HepG2 (cell line): Measurements from ENCODE around the gene PRDX5. TPM values are rescaled to one million over a fixed set of nuclear protein-coding genes. Genes with fewer than 3 reads are reported as not detected.

Experiments used
- ARID4A ChIP-seq: sonication (generic); formaldehyde crosslinking; IDR thresholded peaks from 2 replicates; pipeline ENCODE4 v1.5.0; 2020; ENCODE audit warnings: mild to moderate bottlenecking, missing genetic modification reagents, borderline replicate concordance
- BCL3 ChIP-seq: sonication (generic); formaldehyde crosslinking; IDR thresholded peaks from 2 replicates; pipeline ENCODE4 v1.5.1; 2020; ENCODE audit warnings: mild to moderate bottlenecking, missing genetic modification reagents, moderate library complexity
- HINFP ChIP-seq: sonication (generic); formaldehyde crosslinking; IDR thresholded peaks from 2 replicates; pipeline ENCODE4 v1.4.0; 2020; ENCODE audit warnings: low read depth, mild to moderate bottlenecking, missing genetic modification reagents
- HOMEZ ChIP-seq: IDR thresholded peaks from 2 replicates; pipeline ENCODE4 v1.6.1; 2016; ENCODE audit warnings: low read depth
- JUN ChIP-seq: sonication (generic); formaldehyde crosslinking; IDR thresholded peaks from 2 replicates; pipeline ENCODE4 v1.4.0; 2020; ENCODE audit warnings: mild to moderate bottlenecking, missing genetic modification reagents
- KAT8 ChIP-seq: IDR thresholded peaks from 2 replicates; pipeline ENCODE4 v1.6.1; 2016; ENCODE audit warnings: missing genetic modification reagents, missing compliant biosample characterization
- MEF2D ChIP-seq: sonication (generic); formaldehyde crosslinking; IDR thresholded peaks from 2 replicates; pipeline ENCODE4 v1.5.1; 2020; ENCODE audit warnings: mild to moderate bottlenecking, missing genetic modification reagents
- MXD1 ChIP-seq: sonication (generic); formaldehyde crosslinking; IDR thresholded peaks from 2 replicates; pipeline ENCODE4 v1.4.0; 2020; ENCODE audit warnings: mild to moderate bottlenecking, missing genetic modification reagents
- PAF1 ChIP-seq: IDR thresholded peaks from 2 replicates; pipeline ENCODE4 v1.6.1; 2016; ENCODE audit warnings: missing genetic modification reagents, missing compliant biosample characterization
- SKI ChIP-seq: fragments of 450-650 bp; IDR thresholded peaks from one replicate; pipeline ENCODE4 v1.6.1; 2018; ENCODE audit warnings: mild to moderate bottlenecking; ENCODE audit not compliant: partially characterized antibody
- ZNF10 ChIP-seq: sonication (generic); formaldehyde crosslinking; IDR thresholded peaks from 2 replicates; pipeline ENCODE4 v1.4.0; 2020; ENCODE audit warnings: mild to moderate bottlenecking, low read depth, missing genetic modification reagents, borderline replicate concordance
- ZNF766 ChIP-seq: sonication (generic); formaldehyde crosslinking; IDR thresholded peaks from 2 replicates; pipeline ENCODE4 v1.5.0; 2020; ENCODE audit warnings: missing genetic modification reagents, borderline replicate concordance
- polyA plus RNA-seq, 8 experiments: library from polyadenylated mRNA; depleted of rRNA in 3 of 8; stranded (reverse) in 7 of 8; unstranded in 1 of 8; fragments of >200 nt; fragmentation: Illumina TruSeq in 4 of 8; extraction: Trizol in 4 of 8; gene quantifications; 2 replicates each; pipeline versions ENCODE4 v1.2.1 to v1.2.3, GENCODE V29; 2011 to 2016; ENCODE audit warnings: low read depth in 4 of 8, missing spikeins in 1 of 8, mixed read lengths in 1 of 8; ENCODE audit not compliant: insufficient read depth in 1 of 8
- total RNA-seq, 5 experiments: library from RNA; depleted of rRNA; stranded (reverse); fragments of >200 nt; fragmentation: Illumina TruSeq; extraction: Trizol; gene quantifications; 2 replicates each; pipeline ENCODE4 v1.2.3, GENCODE V29; 2016; ENCODE audit warnings: low read depth in 1 of 5
- TF ChIP-seq, protein P1 (sequence below): sonication (generic); formaldehyde crosslinking; IDR thresholded peaks from 2 replicates; pipeline ENCODE4 v1.4.0; 2020; ENCODE audit warnings: mild to moderate bottlenecking, missing genetic modification reagents
- TF ChIP-seq, protein P2 (sequence below): IDR thresholded peaks from 2 replicates; pipeline ENCODE4 v1.6.1; 2016; ENCODE audit warnings: missing compliant biosample characterization, missing genetic modification reagents, borderline replicate concordance

The PRDX5 gene
- total and polyA plus RNA-seq, 2 of the 13 experiments (the other 11 are each of a cell fraction or from before 2014, with no cell fraction given): 215 to 311 TPM

DNA sequence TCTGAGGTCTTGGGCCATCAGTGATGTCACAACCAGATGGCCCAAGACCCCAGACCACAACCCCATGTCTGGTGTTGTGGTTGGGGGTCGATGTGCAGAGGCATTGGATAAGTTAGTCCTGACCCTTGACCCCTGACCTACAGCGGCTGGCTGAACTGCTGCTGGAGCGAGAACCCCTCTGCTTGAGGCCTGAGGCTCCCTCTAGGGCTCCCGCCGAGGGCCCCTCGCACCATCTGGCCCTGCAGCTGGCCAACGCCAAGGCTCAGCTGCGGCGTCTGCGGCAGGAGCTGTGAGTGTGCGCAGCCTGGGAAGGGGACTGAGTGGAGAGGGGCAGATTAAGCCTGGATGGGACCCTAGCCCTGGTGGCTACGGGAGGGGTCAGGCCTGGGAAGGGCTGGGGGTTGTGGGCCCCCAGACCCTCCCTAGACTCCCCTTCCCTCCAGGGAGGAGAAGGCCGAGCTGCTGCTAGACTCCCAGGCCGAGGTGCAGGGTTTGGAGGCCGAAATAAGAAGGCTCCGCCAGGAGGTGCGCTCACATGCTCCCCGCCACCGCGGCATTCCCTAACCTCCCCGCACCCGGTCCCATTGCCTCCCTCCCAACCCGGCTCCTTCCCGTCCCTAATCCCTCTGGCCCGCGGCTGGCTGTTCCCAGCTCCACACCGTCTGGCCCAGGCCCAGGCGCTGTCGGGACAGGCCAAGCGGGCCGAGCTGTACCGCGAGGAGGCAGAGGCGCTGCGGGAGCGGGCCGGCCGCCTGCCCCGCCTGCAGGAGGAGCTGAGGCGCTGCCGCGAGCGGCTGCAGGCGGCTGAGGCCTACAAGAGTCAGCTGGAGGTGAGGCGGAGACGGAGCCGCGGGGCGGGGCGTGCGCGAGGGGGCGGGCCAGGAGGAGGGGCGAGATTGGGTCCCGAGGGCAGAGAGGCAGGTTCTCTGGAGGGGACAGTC lies 24.2 kb downstream of the PRDX5 start (continued):
- TF ChIP-seq HINFP (CRISPR knock-in tag) (no peak), MEF2D (CRISPR knock-in tag) (no peak), ZNF766 (CRISPR knock-in tag) (no peak), MXD1 (peak; percentile 17; the same call in 1 of the 2 replicates), HOMEZ (no peak), BCL3 (CRISPR knock-in tag) (no peak), SKI (peak; percentile 48), ZNF10 (no peak), ARID4A (CRISPR knock-in tag) (peak; percentile 59; the same call in 1 of the 2 replicates), JUN (CRISPR knock-in tag) (no peak), PAF1 (no peak), KAT8 (CRISPR knock-in tag) (0 out of 2 replicates have a peak, but pooled peaks have one; percentile 26)
- TF ChIP-seq, protein P1, sequence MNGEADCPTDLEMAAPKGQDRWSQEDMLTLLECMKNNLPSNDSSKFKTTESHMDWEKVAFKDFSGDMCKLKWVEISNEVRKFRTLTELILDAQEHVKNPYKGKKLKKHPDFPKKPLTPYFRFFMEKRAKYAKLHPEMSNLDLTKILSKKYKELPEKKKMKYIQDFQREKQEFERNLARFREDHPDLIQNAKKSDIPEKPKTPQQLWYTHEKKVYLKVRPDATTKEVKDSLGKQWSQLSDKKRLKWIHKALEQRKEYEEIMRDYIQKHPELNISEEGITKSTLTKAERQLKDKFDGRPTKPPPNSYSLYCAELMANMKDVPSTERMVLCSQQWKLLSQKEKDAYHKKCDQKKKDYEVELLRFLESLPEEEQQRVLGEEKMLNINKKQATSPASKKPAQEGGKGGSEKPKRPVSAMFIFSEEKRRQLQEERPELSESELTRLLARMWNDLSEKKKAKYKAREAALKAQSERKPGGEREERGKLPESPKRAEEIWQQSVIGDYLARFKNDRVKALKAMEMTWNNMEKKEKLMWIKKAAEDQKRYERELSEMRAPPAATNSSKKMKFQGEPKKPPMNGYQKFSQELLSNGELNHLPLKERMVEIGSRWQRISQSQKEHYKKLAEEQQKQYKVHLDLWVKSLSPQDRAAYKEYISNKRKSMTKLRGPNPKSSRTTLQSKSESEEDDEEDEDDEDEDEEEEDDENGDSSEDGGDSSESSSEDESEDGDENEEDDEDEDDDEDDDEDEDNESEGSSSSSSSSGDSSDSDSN (CRISPR knock-in tag): peak; percentile 83
- TF ChIP-seq, protein P2, sequence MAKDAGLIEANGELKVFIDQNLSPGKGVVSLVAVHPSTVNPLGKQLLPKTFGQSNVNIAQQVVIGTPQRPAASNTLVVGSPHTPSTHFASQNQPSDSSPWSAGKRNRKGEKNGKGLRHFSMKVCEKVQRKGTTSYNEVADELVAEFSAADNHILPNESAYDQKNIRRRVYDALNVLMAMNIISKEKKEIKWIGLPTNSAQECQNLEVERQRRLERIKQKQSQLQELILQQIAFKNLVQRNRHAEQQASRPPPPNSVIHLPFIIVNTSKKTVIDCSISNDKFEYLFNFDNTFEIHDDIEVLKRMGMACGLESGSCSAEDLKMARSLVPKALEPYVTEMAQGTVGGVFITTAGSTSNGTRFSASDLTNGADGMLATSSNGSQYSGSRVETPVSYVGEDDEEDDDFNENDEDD (CRISPR knock-in tag): peak; percentile 20; the same call in 1 of the 2 replicates
